Ovary (tissue), 3 donors: ENCODE measurements around the gene RFC2.

ENCODE experiments used
- POLR2A ChIP-seq: fragments of 450-650 bp; IDR thresholded peaks from one replicate; pipeline ENCODE4 v1.6.1; 2017; ENCODE audit warnings: antibody characterized with exemption, mild to moderate bottlenecking, moderate library complexity
- TF ChIP-seq, protein P1 (sequence below), 3 donors: fragments of 450-650 bp in 2 of 3; fragments of 200-600 bp in 1 of 3; IDR thresholded peaks; one replicate each; pipeline versions ENCODE4 v1.5.1 to v1.8.0; 2016 to 2022; ENCODE audit warnings: antibody characterized with exemption in 3 of 3, mild to moderate bottlenecking in 1 of 3
- donor health status: DM: no; HTN: no; CAD: no.

DNA sequence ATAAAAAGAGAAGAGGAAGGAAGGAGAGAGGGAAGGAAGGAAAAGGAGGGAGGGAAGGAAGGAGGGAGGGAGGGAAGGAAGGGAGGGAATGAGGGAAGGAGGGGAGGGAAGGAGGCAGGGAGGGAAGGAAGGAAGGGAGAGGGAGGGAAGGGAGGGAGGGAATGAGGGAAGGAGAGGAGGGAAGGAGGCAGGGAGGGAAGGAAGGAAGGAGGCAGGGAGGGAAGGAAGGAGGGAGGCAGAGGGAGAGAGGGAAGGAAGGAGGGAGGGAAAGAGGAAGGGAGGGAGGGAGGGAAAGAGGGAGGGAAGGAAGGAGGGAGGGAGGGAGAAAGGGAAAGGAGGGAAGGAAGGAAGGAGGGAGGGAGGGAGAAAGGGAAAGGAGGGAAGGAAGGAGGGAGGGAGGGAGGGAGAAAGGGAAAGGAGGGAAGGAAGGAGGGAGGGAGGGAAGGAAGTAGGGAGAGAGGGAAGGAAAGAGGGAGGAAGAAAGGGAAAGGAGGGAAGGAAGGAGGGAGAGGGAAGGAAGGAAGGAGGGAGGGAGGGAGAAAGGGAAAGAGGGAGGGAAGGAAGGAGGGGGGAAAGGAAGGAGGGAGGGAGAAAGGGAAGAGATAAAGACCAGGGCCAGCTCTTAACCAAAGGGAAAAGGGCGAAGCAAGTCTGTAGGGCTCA is 50.1 kb downstream of the RFC2 start:
- no peak for TF ChIP-seq POLR2A
- TF ChIP-seq, protein P1, sequence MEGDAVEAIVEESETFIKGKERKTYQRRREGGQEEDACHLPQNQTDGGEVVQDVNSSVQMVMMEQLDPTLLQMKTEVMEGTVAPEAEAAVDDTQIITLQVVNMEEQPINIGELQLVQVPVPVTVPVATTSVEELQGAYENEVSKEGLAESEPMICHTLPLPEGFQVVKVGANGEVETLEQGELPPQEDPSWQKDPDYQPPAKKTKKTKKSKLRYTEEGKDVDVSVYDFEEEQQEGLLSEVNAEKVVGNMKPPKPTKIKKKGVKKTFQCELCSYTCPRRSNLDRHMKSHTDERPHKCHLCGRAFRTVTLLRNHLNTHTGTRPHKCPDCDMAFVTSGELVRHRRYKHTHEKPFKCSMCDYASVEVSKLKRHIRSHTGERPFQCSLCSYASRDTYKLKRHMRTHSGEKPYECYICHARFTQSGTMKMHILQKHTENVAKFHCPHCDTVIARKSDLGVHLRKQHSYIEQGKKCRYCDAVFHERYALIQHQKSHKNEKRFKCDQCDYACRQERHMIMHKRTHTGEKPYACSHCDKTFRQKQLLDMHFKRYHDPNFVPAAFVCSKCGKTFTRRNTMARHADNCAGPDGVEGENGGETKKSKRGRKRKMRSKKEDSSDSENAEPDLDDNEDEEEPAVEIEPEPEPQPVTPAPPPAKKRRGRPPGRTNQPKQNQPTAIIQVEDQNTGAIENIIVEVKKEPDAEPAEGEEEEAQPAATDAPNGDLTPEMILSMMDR (IDR thresholded peaks at IDR 0.05) = no peak
